DMS 273 (cell line): ENCODE measurements around the gene RAP1GAP.
A peak's percentile ranks its signal among the peaks of the same experiment; 100 is the strongest.

Experiments used
- DNase-seq: peaks from one replicate; lab custom pipeline; 2025; ENCODE audit not compliant: unreplicated experiment; lab: John Stamatoyannopoulos, UW

RAP1GAP gene

DNA sequence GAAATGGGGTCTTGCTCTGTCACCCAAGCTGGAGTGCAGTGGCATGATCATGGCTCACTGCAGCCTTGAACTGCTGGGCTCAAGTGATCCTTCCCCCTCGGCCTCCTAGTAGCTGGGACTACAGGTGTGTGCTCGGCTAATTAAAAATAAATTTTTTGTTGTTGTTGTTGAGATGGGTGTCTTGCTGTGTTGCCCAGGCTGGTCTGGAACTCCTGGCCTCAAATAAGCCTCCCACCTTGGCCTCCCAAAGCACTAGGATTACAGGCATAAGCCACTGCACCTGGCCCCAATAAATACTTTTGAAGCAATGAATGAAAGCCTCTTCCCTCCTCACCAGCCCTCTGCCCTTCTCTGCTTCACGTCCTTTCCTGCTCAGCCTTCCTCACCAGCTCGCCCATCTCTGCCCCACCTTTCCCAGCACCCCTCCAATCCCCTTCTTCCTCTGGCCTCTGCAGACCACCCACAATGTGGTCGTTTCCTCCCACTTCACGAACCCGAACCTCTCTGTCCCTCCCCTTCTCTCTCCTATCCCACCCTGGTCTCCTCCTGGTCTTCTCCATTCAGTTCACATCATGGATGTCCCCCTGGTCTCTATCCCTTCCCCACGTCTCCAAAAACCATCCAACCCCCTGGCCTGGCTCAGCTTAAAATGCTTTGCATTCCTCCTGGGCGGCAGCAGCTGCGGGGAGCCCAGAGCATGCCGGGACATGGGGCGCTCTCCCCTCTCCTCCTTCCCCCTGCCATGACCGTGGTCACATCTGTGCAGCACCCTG lies 38.4 kb downstream of the RAP1GAP start:
- no peak for DNase-seq

DNA sequence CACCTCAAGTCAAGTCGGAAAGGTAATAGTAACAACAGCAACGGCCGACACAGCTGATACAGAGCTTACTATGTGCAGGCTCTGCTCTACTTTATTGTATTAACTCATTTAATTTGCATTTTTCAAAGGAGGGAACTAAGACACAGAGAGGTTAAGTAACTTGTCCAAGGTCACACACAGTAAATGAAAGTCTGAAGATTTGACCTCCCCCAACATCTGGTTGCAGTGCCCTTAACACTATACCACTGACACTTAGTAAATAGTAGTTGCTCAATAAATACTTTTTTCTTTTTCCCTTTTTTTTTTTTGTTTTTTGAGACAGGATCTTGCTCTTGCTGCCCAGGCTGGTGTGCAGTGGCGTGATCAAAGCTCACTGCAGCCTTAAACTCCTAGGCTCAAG lies 39.2 kb downstream of the RAP1GAP start:
- no peak for DNase-seq

DNA sequence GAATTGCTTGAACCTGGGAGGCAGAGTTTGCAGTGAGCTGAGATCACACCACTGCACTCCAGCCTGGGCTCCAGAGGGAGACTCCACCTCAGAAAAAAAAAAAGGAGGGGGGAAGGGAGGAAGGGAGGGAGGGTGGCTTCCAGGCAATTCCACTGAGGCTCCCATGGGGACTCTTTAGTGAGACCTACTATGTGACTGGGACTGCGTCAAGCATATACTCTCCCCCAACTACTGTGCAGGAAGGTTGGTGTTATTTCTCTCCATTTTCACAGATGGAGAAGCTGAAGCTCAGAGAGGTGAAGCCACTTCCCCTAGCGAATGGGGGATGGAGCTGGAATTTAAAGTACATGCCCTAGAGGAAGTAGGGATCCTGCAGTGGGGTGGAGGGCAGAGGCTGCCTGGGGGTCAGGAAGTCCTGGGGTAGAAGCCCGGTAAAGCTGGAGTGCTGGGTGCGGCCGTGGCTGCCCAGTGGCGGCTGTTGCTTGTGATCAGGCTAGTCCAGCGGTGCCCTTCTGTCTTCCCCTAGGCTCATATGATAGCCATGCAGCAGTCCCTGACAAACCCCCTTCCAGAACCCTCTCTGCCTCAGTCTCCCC lies 40.3 kb downstream of the RAP1GAP start:
- no peak for DNase-seq

DNA sequence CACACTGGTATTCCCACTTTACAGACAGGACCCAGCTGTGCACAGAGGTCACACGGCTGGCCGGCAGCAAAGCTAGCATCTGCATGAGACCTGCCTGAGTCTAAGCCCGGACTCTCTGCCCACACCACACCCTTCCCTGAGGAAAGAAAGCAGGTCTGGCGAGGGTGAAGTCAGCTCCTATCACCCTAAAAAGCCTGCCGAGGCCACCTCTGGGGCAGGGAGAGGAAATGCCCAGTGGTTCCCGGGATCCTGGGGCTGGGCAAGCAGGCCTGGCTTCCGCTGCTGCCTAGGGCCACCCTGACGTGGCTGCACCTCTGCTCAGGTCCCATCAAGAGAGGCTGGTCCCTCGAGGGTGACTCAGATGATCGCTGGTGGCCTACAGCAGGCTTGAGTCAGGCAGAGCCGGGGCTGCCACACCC lies 42.2 kb downstream of the RAP1GAP start:
- DNase-seq, result no peak

DNA sequence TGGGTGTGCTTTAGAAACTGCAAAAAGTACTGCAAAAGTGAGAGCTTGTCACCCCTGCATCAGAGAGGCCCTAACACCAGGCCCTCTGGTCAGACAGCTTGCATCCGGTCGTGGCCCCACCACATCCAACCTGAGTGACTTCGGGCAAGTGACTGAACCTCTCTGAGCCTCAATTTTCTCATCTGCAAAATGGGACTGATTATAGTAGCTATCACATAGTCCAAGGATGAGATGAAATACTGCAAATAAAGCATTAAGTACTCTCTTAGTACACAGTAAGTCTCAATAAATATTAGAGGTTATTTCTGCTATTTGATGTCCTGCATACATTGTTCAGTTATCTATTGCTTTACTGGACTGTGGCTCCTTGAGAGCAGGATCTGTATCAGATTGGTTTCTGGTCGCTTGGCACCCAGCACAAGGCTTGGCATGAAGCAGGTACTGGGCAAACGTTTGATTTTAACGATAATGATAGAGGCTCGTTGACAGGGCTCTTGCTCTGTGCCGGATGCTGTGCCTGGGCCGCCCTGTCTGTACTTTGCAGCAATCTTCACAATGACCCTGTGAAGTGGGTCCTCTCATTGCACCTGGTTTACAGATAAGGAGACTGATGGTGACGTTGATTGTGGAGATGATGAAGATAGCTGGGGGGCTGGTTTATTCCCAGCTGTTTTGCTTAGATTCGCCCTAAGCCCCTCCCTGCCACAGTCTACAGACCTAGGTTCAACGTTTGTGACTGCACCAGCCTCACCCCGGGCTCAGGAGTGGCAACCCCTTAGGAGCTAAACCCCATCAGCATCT lies 43.6 kb downstream of the RAP1GAP start:
- DNase-seq, result no peak

DNA sequence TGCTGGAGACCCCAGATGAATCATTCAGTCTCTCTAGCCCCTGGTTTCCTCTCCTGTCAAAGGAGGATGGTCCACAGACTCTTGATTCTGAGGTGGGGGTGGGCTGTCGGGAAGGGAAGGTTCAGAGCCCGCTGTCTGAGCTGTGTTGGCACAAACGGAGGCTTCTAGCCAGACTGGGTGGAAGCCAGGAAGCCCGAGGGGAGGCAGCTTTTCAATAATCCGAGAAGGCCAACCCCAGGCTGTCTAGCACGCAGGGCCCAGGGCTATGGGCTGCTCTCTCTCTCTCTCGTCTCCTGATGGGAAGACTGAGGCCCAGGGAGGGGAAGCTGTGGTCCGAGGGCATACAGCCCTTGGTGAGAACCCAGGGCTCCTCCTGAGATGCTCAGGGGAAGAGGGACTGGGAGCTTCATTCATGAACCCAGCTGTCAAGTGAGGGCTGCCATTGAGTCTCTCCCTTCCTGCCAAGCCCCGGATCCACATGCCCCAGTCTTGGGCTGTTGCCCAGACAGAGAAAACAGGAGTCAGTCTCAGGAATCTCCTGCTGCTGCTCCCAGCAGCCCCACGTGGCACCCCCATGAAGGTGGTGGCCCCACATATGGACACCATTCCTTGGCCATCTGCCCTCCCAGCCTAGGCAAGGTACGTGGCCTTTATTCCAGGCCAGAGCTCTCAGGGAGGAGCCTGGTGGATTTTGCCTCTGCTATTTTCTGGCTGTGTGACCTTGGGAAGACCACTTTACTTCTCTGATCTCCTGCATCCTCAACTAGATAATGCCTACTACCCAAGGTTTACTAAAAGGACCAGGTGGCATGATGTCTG lies 44.4 kb downstream of the RAP1GAP start:
- peak; percentile 93 for DNase-seq

DNA sequence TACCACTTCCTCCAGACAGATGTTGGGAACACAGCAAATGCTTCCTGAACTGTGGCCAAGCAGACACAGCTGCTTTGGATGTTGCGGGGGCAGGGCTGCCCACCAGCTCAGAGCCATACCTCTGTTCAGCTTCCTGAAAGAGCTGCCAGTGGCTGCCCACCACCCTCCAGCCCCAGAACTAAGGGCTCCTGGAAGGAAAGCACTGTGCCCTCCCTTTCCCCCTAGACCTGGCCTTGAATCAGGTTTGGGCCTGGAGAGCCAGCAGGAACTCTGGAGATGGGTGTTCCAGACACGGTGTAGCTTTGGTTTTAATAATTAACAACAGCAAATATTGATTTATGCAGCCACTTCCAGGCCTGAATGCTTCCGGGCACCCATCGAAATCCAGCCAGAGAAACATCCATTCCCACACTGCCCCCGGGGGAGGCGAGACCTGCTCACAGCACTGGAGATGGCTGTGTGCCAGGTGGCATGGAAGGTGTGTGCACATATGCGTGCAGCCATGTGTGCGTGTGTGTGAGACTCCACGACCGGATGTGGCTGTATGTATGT lies 45.7 kb downstream of the RAP1GAP start:
- peak; percentile 69 for DNase-seq

DNA sequence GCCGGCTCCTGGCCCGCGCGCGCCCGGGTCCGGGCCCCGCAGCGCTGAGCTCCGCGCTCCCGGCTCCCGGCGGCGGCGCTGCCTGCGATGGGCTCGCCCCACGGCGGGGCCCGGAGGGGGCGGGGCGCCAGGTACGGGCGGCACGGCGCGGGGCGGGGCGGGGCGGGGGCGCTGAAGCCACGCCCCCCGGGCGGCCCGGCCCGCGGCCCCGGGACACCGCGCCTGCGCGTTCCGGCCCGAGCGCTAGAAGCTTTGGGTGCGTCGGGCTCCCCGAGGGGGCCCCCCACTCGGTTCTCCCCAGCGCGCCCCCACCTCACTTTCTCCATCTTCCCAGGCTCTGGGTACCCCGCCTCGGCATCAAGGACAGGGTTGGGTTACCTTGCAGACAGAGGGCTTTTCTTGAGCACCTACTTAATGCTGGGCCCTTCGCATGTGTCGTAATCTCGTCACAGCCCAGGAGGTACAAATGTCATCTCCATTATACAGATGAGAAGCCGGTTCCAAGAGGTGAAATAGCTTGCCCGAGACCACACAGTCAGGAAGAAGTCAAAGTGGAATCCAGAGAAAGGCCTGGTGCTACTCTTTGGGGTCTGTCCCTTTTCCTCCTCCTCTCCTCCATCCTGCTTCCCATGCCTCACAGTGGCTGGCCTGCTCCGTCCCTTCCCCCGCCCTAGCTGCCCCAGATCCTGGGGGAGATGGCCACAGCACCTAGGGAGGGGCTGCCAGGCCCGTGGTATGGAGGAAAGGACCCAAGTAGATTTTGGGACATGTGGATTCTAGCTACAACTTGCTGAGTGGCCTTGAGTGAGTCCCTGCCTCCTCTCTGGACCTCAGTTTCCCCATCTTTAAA lies 46.5 kb downstream of the RAP1GAP start:
- peak; percentile 68 for DNase-seq

DNA sequence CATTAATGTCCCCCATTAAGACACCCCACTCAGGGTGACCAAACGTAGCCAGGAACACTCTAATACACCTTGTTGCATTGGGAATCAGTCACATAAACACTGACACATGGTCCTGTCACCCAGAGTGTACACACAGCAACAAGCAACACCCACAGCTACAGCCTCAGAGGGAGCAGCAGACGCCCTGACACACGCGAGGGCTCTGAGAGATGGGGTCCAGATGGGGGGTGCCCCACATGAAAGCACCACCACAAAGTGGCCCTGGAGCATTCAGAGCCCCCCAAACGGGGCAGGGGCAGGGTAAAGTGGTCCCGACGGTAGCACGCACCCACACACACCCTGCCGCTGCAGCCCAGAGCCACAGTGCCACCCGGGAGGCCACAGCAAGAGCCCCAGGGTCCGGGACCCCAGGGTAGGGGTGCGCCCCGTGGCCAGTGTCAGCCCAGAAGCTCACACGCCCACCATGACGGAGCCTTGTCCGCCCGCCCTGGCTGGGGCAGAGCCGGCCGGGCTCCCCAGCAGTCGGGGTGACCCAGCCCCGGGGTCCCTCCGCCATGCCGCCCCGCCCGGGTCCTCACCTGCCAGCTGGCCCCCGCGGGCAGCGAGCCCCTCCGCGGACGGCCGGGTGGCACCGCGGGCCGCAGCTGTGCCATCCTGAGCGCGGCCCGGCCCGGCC lies 47.3 kb downstream of the RAP1GAP start:
- no peak for DNase-seq

DNA sequence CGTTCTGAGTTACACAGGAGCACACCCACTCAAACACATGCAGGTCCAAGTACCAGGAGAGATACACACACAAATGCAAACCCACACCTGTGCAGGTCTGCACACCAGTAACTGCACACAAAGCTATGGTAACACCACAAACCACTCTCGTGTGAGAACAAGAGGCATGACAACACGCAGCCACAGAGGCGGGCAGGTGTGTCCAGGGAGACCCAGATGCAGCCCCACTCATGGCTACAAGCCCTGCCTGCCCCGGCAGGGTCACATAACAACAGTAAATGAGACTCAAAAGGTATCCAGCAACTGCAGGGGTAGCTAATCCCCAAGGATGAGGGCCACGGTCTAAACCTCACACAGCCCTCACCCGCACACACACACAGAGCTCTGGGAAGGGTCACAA lies 48.1 kb downstream of the RAP1GAP start:
- DNase-seq, result no peak

DNA sequence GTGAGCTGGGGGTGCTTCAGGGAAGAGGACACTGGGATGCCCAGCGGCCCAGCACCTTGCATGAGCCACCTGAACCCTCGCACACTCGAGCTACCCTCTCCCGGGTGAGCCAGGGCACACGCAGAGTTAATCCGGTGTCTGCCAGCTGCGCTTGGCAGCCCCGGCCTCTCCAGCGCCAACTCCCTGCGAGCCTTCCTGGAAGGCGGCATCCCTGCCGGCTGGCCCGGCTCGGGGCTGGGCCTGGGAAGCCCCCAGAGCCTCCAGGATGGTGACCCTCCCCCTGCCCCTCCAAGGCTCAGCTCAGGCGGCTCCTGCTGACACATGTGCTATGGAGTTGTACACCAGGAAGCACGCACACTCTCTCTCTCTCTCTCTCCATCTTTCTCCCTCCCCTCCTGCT lies 48.7 kb downstream of the RAP1GAP start:
- peak; percentile 72 for DNase-seq

DNA sequence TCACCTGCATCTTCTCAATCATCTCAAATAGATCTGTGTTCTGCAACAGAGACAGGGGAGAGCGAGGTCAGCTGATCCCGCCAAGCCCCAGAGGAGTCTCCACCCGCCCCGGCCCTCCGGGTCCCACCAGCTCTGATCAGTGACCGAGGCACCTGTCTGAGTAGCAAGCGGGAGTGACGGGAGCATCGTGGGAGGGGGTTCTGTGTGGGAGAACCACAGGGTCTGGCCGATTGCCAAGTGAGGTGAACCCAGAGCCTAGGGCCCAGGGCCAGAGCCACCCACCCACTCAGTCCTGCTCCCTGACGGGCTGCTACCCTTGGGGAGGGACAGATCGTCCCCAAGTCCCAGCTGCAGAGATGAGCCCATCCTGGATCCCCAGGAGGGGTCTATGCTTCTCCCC lies 49.1 kb downstream of the RAP1GAP start:
- no peak for DNase-seq

DNA sequence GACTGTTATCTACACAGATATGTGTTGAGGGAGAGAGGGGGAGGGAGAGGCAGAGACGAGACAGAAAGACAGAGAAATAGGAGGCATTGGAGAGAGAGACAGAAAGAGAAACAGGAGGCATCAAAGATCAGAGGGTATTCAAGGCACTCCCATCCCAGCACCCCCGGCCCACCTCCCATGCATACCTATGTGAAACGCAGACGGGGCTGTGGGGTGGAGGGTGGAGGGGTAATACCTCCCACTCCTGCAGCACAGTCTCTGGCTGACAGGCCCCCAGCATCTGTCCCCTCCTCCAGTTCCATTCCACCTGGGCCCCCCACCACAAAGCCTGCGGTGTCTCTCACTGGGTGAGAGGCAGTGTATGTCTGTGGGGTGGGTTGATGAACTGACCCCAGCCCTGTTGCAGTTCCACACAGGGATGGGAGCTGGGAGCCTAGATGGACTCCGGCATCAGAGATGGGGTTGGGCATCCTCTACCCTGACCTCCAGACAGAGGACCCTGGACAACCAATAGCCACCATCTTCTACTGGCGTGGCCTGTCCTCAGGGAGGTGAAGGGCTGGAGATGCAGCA lies 49.7 kb downstream of the RAP1GAP start:
- DNase-seq, result no peak

DNA sequence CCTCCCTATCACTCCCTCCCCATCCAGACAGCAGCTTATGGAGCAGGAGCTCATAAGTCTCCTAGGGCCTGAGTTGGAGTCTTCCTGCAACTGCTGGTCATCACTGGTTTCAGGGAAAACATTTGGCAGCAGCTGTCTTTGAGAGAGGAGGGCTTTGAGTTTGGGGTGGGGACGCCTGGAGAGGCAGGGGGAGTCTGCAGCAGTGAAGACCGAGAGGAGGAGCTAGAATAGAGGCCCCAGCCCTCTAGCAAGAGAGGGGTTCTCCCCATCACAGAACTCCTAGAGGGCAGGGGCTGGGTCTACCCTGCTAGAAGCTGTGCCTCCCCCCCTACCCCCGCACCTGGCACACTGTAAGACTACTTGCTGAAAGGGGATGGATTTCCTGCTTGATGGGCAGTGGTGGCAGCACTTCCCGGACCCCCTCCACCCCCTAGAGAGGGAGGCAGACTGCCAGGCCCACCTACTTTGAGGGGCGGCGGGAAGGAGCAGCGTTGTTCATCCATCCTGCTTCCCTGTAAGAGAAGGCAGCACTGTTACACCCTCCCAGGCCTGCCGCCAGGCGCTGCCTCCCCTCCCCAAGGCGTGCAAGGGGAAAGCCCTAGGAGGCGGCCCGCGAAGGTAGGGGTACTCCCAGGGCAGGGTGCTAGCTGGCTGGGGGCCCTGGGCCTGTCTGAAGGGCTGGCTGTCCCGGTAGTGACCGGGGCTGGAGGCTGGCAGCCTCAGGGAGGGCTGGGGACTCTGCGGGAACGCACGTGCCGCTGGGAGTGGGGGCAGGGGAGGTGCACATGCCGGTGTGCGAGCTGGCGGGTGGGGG lies 50.4 kb downstream of the RAP1GAP start:
- DNase-seq, result no peak

DNA sequence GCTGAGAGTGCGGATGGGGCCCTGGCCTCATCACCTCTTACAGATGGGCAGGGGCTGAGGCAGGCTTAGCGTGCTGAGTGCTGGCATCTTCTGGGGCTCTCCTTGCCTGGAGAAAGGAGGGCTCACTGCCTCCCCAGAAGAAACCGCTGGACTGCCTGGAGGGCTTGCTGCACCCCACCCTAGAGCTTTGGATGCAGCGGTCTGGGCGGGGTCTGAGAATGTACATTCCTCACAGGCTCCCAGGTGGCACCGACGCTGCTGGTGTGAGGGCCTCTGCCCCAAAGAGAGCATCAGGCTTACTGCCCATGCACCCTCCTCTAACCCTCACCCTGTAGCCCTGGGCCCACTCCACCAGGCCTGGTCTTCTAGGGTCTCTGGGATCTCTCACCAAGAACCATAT lies 51.1 kb downstream of the RAP1GAP start:
- no peak for DNase-seq

DNA sequence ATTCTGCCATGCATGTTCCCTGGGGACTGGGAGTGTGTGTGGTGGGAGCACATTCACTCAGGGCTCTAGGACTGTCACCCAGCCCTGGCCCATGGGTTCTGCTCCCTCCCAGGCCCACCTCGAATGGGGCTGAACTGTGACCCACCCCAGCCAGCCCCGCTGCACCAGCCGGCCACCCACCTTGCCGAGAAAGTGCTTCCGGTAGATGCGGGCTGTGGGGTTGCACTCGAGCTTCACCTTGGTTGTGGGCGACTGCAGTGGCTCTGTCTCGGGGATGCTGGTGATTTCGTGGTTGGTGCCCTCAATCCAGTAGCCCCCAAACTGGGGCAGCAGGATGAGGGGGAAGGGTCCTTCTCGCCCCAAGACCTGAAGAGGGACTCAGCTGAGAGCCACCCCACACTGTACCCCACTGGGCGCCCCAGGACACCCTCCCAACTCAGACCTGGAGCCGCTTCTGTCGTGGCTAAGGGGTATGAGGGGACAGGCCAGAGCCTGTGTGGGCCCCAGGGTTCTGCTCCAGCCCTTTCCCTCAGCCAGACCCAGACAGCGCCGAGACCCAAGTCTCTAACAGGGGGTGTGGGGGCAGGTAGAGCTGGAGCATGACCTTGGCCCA lies 51.9 kb downstream of the RAP1GAP start:
- no peak for DNase-seq

DNA sequence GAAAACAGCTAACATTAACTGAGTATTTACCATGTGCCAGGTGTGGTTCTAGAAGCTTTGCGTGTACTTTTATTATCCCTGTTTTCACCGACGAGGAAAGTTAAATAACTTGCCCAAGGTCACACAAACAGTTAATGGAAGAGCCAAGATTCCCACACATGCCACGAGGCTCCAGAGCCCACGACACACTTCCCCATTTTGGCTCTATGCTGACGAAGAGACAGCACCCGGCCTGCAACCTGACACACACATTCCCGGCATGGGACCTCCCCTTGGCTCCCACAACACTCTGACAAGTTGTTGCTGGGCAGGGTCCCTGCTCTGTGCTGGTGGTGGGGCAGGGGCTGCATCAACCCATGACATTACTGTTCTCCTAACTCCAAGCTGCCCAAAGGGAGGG lies 52.8 kb downstream of the RAP1GAP start:
- DNase-seq, result no peak
